Measurements from ENCODE around the gene MSH2.
"Not testable (repeated sequence)": the region's sequence is repeated elsewhere in the genome, so short reads cannot be mapped to it uniquely, and the experiment has no call there.

The MSH2 gene

DNA sequence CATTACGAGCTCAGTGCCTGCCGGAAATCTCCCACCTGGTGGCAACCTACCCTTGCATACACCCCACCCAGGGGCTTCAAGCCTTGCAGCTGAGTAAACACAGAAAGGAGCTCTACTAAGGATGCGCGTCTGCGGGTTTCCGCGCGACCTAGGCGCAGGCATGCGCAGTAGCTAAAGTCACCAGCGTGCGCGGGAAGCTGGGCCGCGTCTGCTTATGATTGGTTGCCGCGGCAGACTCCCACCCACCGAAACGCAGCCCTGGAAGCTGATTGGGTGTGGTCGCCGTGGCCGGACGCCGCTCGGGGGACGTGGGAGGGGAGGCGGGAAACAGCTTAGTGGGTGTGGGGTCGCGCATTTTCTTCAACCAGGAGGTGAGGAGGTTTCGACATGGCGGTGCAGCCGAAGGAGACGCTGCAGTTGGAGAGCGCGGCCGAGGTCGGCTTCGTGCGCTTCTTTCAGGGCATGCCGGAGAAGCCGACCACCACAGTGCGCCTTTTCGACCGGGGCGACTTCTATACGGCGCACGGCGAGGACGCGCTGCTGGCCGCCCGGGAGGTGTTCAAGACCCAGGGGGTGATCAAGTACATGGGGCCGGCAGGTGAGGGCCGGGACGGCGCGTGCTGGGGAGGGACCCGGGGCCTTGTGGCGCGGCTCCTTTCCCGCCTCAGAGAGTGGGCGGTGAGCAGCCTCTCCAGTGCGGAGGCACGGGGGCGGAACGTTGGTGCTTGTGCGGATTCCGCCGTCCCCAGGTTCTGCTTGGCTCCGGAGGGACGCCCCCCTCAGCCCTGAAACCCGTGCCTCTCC is at the start of gene MSH2:
Gene MSH2, plus strand, starts transcription at position 352 of the 804 bp plus-strand sequence. Its CDS starts 36 bp downstream, at position 388.
- DNase-seq: peak; percentile 93 to 96

DNA sequence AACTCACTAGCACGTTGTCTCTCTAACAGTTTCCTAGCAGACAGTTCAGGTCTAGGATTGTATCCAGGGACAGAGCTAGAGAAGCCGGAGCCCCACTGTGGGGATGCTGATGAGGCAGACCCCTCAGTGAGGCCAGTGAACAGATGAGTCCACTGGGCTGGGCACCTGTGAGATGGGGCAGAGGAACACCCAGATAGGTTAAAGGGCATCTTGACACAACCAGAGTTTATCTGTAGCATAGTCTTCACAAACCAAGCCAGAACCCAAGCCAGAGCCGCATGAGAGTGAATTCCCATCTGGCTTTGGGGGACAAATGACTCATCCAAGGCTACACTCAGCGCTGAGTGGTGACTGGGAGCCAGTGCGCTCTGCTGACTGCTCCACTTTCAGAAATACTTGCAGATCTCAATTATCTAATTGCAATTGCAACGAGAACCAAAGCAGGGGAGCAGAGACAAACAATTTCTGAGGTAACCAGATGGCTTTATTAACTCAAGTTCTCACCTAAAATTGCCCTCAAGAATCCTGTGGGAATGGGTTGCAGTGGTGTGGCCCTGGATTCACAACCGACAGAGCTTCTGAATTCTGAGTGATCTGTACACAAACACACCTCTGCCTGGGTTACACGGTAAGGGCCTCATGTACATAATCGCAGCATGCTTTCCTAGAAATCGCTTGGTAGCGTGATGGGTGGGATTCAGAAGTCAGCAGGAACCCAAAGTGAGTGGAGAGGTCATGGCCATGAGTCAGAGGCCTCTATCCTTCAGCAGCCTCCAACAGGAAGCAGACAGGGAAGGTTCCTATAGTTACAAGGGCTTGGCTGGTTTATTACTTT is 48.7 kb upstream of the MSH2 start:
- no peak for DNase-seq

DNA sequence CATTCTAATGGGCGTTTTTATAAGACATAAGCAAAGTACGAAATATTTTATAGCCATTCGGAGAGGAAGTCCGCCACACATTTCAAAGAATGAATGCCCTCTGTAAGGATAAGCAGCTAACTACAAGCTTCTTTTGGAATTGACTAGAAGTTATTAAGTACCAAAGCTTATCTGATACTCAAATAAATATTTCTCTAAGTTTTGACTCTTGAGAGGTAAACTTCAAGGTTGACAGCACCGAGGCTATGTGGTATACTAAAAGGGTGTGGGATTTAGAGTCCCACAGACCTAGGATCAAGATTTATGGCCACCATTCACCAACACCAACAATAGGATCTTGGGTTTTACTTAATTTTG is 48.1 kb upstream of the MSH2 start:
- no peak for DNase-seq

DNA sequence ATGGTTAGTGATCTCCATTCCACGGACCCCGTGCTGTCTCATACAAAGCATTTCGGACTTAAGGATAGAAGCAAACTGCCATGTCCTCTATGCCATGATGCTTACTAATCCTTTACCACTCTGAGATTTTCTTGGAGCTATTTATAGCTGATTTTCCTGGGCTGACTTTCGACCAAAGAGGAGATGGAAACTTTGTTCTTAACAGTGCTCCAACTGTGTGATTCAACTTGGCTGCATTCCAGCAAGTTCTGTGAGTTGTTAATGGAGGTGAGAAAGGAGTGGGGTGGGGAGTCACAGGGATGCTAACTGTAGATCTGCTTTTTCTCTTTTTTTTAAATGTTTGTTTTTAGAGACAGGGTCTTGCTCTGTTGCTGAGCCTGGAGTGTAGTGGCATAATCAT is 45.5 kb upstream of the MSH2 start:
- no peak for DNase-seq

DNA sequence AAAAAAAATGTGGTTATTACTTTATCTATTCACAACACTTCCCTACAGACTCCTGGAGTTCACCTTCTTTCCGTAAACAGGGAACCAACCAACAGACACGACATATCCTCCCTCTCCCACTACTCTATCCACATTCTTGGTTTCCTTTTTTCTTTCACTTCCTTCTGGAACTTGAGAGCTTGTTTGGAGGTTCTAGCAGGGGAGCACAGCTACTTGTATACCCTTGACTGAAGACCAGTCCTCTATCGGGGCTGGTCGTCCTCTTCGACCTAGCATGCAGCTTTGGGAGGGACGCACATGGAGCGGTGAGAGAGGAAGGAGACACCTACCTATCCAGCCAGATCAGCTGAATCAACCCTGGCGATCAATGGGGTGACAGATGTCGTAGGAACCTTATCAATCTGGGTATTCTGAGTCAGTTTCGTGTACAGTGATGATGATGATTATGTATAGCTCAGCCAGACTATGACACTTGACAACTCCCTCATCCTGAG is 43.5 kb upstream of the MSH2 start:
- DNase-seq: no peak

DNA sequence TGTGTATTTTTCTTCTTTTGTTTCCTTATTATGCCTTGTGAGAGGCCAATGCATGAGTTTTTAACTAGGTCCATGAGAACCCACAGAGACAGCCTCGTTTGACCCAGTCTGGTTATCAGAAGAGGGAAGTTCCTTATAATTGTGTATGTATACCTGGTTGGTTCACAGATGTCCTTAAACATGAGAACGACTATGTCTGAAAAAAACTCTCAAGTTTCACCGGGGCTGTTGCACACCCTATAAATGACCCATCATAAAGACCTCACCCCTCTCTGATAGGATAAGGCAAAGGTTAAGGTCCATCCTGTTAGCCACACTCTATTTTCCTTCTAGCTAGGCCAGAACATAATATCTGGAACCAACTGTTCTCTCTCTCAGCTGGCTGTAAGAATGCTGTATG is 42.7 kb upstream of the MSH2 start:
- DNase-seq: no peak

DNA sequence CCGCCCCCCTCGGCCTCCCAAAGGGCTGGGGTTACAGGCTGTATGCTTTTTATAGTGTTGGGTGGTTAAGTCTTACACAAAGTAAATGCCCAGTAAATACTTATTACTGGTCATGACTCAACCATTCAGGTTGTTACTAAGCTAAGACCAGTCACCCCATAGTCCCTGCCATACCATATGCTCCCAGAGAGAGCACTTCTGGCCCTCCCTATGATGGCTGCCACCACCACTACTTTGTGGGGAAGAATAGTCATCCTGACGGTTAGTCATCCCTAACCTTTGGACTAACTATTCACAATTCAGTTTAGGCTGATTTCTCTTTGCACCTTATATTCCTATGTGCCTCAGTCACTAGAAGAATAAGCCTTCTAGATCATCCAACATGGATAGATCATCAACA is 42.0 kb upstream of the MSH2 start:
- no peak for DNase-seq

DNA sequence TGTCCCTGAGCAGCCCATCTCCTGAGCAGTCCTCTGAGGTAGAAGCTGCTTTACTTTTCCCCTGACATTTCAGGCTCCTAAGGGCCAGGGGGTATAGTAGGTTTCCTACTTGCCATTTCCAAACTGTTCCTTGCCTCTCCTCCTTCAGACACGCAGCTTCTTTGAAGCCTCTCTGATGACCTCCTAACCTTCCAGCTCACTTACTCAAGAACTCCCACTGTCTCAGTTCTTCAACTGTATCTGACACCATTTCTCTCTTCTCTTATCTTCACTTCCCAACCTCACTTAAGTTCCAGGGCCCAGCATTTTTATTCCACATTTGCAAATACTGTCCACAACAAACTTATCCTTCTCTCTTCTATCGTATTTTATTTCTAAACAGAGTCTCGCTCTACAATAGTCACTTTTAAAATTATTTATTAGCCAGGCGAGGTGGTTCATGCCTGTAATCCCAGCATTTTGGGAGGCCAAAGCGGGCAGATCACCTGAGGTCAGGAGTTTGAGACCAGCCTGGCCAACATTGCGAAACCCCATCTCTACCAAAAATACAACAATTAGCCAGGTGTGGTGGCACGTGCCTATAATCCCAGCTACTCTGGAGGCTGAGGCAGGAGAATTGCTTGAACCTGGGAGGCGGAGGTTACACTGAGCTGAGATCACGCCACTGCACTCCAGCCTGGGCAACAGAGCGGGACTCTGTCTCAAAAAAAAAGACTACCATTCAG is 41.3 kb upstream of the MSH2 start:
- DNase-seq: not testable (repeated sequence)

DNA sequence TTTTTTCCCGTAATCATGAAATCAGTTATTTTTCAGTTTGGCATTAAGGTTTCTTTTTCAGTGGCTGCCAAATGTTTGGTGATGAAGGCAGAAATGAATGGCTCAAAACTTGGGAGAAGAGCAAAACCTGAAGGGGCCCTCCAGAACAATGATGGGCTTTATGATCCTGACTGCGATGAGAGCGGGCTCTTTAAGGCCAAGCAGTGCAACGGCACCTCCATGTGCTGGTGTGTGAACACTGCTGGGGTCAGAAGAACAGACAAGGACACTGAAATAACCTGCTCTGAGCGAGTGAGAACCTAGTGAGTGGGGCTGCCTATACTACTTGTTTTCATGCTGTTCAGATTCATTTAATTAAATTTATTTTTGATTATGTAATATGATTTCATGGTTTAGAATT is 29.2 kb upstream of the MSH2 start:
- DNase-seq: no peak

DNA sequence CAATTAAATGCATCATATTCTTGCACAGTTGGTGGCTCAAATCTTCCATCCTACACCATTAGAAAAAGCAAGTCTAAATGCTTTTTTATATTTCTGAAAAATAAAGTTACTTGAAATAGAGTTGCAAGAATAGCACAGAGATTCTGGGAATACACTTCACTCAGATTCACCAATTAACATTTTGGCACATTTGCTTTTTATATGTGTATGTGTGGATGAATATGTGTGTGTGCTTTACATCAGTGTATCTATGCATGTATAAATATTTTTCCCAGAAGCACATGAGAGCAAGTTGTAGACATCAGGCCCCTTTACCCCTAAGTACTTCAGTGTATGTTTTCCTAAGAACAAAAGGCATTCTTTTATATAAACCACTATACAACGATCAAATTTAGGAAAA is 27.6 kb upstream of the MSH2 start:
- no peak for DNase-seq

DNA sequence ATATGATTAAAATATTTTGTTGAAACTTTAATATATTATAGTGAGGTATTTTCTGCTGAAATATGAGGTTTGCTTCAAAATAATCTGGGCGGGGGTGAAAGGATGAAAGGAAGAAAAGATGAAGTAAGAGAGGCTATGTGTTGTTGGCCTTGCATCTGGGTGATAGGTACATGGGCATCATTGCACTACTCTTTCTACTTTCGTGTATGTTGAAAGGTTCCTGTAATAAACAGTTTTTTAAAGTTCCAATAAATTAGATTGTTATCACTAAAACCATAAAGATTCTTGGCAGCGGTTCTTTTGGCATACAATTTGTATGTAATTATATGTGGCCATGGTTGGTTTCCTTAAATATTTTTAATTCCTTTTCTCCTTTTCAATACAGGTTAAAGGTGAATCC is 23.6 kb upstream of the MSH2 start:
- no peak for DNase-seq

DNA sequence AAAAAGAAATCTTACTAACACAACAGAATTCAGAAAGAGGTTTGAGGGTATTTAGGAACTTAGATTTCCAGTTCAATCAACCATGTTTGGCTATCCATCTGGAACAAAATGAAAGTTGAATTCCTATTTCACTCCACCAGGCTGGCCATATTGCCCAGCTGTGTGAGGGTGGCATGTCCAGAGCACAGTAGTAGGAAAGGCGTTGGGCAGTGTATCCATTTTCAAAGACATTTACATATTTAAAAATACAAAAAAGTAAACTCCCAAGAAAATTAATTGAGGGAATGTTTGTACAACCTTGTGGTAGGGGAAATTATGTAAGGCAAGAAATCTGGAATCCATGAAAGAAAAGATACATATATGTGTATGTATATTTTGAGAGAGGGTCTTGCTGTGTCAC is 21.5 kb upstream of the MSH2 start:
- DNase-seq: no peak

DNA sequence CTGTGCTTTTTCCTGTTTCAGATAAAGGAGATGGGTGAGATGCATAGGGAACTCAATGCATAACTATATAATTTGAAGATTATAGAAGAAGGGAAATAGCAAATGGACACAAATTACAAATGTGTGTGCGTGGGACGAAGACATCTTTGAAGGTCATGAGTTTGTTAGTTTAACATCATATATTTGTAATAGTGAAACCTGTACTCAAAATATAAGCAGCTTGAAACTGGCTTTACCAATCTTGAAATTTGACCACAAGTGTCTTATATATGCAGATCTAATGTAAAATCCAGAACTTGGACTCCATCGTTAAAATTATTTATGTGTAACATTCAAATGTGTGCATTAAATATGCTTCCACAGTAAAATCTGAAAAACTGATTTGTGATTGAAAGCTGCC is 16.4 kb upstream of the MSH2 start:
- DNase-seq: no peak

DNA sequence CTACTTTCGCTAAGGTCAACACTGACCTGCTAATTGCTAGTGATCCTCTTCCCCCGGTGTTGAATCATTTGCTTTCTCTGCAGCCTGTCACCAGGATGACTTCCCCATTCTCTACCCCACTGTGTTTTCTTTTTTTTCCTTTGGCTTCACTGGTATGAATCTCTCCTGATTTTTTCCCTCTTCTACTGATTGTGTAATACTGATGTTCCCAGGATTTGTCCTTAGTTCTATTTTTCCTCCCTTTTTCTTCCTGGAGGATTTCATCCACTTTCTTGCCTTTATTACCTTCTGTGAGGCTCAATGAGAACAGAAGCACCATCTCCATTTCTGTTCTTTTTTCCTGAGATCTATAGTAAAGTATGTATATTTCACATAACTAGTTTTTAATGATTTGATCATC is 14.1 kb upstream of the MSH2 start:
- no peak for DNase-seq

DNA sequence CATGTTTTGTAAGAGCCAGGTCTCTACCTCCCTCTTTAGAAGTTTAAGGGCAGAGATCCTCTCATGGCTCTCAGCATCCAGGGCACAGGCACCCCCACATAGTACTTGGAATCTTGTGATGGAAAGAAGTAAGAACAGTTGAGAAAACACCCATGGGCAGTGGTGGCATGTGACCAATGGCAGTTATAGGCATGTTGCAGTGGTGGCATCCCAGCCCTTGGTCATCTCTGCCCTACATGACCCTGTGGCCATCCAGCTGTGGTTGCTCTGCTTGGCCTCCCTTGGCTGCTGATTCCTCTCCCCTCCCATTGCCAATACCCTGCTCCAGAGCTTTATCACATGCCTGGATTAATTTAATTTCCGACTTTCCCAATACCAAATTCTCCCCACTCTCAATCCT is 13.3 kb upstream of the MSH2 start:
- no peak for DNase-seq

DNA sequence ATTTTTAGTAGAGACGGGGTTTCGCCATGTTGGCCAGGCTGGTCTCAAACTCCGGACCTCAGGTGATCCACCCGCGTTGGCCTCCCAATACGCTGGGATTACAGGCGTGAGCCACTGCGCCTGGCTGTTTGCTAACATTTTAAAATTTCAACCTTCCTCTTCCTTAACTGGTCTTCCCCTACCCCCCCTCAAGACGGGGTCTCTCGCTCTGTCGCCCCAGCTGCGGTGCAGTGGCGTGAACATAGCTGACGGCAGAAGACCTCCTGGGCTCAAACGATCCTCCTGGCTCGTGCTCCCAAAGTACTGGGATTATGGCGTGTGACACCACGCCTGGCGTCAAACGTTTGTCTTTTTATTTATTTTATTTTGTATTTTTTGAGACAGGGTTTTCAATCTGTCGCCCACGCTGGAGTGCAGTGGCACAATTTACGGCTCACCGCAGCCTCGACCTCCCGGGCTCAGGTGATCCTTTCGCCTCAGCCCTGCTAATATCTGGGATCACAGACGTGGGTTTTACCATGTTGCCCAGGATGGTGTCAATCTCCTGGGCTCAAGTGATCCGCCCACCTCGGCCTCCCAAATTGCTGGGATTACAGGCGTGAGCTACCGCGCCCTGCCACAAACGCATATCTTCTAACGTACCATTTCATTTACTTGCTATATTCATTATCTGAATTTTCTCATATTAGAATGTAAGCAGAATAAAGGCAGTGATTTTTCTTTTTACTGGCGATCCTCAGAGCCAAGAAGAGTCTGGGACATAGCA is 984 bp upstream of the MSH2 start:
- no peak for DNase-seq

DNA sequence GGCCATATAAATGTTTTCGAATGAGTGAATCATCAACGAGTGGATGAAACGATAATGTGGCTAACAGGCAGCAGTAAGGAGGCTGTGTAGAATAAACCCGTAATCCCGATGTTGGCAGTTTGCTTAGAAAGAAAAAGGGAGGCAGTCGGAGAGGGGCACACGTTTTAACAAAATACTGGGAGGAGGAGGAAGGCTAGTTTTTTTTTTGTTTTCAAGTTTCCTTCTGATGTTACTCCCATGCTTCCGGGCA is 476 bp upstream of the MSH2 start:
- no peak for DNase-seq

DNA sequence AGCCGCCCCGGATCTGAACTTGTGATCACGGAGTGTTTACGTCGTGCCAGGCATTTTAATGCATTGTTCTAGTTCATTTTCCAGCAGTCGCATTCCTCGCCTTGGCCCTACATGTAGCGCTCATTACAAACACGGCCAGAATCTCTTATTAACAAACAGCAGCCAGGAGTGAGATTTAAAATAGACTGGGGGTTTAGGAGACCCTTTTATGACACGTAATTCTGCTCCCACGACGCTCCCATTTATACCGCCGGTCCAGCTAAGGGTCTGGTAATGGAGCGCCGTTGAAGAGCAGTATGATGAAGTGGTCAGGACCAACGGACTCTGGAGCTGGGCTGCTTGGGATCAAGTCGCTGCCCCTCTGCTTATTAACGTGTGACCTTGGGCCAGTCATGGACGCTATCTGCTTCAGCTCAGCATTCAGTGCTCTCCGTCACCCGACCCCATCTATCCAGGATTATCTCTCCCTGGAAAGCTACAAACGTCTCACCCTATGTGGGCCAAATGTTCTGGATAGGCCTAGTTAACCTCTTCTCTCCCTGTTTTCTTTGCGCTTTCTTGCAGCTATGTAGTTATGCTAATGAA is 745 bp downstream of the MSH2 start:
- DNase-seq: peak; percentile 26 to 30

DNA sequence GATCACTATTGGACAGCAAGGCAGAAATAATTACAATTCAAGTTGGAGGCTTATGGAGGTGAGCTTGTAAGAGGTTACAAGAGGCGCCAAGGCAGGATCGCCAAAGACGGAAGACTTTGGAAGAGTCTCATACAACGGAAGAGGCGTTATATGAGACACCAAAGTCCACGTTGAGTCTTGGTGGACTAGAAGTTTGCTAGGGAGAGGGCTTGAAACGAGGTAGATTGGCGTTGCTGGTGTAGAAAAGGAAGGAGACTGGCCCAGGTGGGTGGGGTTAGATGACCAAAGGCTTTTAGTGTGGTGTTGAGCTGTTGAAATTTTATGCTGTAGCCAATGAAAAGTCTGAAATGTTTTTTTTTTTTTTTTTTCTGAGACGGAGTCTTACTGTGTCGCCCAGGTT is 1.4 kb downstream of the MSH2 start:
- DNase-seq: no peak

DNA sequence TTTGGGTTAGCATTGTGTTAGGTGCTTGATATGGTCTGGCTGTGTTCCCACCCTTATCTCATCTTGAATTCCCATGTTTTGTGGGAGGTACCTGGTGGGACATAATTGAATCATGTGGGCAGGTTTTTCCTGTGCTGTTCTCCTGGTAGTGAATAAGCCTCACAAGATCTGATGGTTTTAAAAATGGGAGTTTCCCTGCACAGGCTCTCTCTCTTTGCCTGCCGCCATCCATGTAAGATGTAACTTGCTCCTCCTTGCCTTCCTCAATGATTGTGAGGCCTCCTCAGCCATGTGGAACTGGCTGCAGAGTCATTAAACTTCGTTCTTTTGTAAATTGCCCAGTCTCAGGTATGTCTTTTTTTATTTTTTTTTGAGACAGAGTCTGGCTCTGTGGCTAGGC is 2.8 kb downstream of the MSH2 start:
- no peak for DNase-seq

DNA sequence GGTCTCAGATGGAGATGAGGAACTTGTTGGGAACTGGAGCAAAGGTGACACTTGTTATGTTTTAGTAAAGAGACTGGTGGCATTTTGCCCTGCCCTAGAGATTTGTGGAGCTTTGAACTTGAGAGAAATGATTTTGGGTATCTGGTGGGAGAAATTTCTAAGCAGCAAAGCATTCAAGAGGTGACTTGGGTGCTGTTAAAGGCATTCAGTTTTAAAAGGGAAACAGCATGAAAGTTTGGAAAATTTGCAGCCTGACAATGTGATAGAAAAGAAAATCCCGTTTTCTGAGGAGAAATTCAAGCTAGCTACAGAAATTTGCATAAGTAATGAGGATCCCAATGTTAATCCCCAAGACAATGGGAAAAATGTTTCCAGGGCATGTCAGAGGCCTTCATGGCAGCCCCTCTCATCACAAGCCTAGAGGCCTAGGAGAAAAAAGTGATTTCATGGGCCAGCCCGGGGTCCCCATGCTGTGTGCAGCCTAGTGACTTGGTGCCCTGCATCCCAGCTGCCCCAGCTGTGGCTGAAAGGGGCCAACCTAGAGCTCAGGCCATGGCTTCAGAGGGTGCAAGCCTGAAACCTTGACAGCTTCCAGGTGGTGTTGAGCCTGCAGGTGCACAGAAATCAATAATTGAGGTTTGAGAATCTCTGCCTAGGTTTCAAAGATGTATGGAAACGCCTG is 3.8 kb downstream of the MSH2 start:
- not testable (repeated sequence) for DNase-seq

DNA sequence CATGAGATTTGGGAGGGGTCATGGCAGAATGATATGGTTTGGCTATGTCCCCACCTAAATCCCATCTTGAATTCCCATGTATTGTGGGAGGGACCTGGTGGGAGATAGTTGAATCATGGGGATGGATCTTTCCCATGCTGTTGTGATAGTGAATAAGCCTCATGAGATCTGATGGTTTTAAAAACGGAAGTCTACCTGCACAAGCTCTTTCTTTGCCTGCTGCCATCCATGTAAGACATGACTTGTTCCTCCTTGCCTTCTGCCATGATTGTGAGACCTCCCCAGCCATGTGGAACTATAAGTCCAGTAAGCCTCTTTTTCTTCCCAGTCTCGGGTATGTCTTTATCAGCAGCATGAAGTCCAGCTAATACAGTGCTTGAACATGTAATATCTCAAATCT is 5.0 kb downstream of the MSH2 start:
- DNase-seq: not testable (repeated sequence)

Data from activated T-cell treated with anti-CD3 and anti-CD28 coated beads, Interleukin-2, amount 50 U/mL, for 48 hours (primary cell).